Activated CD4-positive, CD25-positive, alpha-beta regulatory T cell treated with anti-CD3 and anti-CD28 coated beads, Interleukin-2, amount 50 U/mL, for 16 hours (primary cell): ENCODE measurements around the gene BEST1.

Experiments
- DNase-seq: peaks from one replicate; pipeline ENCODE4 v3.0.0-alpha.2; 2020; ENCODE audit warnings: low read depth, low spot score

Gene BEST1

GRCh38 chr11:61914471-61915171 lies 35.5 kb upstream of the BEST1 start:
- DNase-seq: no peak

DNA sequence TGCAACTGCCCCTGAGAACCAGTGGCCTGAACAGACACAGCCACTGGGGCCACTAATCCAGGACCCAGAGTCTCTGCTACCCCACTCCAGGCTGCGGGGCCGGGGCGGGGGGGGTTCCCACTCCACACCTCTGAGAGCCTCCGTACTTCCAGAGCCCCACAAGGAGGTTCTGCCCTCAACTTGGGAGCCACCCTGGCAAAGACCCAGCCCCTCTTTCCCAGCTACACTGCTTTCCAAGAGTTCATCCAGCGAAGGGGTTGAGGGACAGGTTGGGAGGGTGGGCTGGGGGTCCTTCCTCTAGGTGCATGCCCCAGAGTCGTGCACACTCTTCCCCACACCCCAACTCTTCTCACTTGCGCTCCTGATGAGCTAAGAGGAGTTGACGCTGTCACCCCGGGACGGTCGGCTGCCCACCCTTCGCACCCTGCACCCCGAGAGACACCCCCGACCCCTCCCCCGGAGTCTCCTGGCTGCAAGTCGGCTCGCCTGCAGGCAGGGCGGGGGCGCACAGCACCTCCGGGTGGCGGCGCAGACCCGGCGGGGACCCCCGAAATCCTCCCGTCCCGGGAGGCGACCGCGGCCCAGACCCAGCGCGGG lies 33.3 kb upstream of the BEST1 start:
- DNase-seq: no peak

DNA sequence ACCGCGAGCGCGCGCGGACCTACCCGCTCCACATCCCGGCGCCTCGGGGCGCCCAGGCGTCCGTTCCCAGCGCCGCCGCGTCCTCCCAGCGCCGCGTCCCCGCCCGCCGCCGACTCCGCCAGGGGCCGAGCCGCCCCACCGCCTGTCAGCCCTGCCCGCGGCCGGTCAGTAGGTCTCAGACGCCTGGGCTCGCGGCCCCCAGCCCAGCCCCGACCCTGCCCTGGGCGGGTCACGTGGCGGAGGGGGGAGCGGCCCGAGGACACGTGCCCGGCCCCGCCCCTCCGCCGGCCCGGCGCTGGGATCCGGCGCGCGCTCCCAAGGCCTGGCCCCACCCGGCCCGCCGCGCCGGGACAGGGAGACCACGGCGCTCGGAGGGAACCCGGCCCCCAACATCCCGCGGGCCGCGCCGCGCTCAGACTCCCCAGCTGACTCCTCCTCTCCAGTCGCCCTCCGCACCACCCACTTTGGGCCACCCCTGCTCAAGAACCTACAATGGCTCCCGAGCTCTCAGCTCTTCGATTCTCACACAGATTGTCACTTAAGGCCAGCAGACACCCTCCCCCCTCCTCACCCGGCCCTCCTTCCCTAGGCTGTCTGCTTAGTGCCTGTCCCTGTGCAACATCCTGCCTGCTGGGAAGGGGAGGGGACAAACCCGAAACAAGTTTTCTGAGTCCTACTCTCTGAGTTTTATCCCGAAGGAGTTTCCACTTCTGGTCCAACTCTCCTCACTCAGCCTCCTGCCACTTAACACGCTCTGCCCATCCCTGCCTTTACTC lies 32.6 kb upstream of the BEST1 start, which contains the start of gene RAB3IL1:
TSS of gene RAB3IL1 (minus strand) at position 233 of the 776 bp plus-strand sequence. CDS start at position 34, 199 bp downstream.
- DNase-seq: no peak

- no peak for DNase-seq
Measured at GRCh38 chr11:61918251-61918937, 31.8 kb upstream of the BEST1 start.

GRCh38 chr11:61918938-61919704 lies 31.0 kb upstream of the BEST1 start:
- no peak for DNase-seq

- no peak for DNase-seq
Measured at GRCh38 chr11:61919705-61920631, 30.2 kb upstream of the BEST1 start.

DNA sequence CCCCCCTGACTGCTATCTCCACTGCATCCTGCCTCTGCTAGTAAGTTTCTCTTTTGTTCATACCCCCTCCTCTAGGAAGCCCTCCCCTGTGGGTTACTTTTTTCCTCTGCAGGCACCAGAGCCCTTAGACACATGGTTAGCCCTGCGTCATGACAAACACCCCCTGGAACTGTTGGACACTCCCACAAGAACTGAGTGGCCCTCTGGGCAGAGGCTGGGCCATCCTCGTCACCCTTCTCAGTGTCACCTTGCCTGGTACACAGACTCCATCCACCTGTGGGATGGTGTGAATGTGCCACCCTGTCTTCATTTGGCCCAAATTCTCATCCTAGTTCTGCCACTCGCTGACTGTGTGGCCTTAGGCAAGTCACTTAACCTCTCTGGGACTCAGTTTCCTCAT lies 28.7 kb upstream of the BEST1 start:
- DNase-seq: no peak

DNA sequence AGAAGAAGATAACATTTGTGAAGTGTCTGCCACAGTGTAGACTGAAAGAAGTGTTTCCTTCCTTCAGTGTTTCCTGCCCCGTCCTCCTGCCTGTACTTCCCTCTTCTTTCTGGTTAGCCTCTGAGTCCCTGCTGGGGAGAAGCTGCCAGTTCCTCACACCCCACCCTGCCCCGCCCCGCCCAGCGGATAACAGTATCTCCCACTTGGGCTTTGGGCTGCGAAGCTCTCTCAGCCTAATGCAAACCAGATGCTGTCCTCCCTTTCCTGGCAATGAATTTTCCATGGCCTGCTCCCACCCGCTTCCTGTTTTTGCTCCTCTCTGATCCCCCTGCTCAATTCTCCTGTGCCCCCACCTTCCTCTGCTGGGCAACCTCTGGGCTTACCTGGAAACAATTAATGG lies 27.6 kb upstream of the BEST1 start:
- no peak for DNase-seq

DNA sequence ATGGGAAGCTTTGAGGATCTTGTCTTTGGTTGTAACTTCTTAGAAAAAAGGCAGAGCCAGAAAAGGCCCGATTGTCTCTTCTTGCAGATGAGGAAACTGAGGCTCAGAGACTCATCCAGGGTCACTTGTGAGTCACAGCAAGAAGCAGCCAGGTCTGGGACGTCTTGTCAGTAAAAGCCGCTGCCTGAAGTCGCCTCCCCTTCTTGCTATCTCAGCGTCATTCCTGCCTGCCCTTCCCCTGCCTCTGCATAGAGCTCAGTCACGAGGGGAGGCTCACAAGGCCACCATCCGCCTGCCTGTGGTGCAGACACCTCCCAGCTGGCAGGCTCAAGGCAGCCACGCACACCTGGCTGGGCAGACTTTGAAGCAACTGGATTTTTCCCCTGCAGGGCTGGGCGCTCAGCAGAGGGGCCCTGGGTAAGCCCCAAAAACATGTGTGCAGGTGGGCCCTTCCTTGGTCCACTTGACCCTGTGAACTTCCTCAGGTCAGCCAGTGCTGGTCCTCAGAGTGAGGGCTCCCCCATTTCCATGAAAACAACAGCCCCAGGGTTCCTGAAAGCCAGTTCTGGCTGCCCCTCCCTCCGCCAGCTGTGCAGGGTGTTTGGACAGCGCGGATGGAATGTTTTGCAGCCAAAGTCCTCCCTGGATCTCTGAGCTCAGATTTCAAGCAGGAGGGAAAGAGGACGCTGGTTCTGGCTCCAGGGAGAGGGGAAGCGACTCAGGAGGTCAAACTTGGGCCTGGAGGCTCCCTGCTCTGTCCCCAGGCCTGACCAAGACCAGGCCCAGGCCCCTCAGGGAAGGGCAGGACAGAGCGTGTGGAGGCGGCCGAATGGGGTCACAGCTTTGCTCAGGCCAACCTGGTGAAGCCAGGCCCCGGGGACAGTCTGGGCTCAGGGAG lies 26.7 kb upstream of the BEST1 start:
- no peak for DNase-seq

DNA sequence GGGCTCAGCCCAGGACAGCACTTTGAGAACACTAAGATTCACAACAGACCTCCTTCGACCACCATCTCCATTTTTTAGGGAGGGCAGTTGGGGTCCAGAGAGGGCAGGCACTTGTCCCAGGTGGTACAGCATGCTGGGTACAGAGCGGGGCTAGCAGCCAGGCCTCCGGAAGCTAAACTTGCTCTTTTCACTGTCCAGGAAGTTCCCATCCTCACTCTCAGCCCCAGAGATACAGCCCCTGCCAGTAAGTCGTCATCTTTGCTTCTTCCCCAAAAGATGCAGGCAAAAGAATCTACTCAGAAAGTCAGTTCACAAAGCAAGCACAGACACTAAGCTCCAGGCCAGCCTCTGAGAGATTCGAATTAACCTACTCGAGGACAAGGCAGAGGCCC lies 26.1 kb upstream of the BEST1 start:
- no peak for DNase-seq

- no peak for DNase-seq
Measured at GRCh38 chr11:61925736-61926135, 24.4 kb upstream of the BEST1 start.

DNA sequence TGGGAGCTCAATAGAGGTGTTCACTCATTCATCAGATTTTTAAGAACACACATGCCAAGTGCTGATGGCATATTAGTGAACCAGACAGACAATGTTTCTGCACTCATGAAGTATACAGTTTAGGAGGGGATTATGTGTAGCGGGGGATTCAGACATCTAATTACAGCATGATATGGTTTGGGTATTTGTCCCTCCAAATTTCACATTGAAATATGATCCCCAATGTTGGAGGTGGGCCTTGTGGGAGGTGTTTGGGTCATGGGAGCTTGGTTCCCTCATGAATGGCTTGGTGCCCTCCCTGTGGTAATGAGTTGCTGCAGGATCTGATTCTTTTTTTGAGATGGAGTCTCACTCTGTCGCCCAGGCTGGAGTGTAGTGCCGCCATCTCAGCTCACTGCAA lies 23.9 kb upstream of the BEST1 start:
- DNase-seq: no peak

GRCh38 chr11:61927501-61927900 lies 22.6 kb upstream of the BEST1 start:
- no peak for DNase-seq

GRCh38 chr11:61928606-61929005 lies 21.5 kb upstream of the BEST1 start:
- DNase-seq: no peak

DNA sequence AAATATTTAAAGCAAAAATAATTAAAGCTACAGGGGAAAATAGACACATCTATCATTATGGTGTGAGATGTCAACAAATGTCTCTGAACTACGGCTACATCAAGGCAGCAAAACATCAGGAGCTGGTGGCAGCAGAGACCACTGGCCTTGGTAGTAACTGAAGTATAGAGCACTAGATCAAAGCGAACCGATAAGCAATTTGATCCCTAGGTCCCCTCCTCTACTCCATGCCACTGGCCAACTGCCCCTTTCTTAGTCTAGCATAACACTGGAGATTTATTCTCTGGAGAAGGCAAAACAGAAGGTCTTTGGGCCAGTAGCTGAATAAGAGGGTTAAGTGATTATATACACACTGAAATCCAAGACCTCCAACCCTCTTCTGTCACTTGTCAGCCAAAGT lies 19.2 kb upstream of the BEST1 start:
- DNase-seq: no peak

GRCh38 chr11:61935861-61936260 lies 14.3 kb upstream of the BEST1 start:
- no peak for DNase-seq

- DNase-seq: no peak
Measured at GRCh38 chr11:61940466-61940865, 9.7 kb upstream of the BEST1 start.

DNA sequence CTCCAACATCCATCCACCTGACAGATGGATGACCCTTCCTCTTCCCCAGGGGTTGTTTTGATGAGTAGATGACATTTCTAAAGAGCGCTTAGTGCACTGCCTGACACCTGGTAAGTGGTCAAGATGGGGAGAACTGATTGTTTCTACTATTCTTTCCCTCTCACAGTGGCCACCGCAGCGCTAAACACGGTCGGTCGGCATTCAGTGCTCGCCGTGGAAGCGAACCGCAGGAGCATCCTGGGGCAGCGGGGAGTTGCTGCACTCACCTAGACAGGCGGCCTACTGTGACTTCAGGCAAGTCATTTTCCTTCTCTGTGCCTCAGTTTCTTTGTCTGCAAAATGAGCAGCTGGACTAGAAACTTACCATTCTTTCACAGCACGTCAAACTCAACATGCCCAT lies 5.0 kb upstream of the BEST1 start:
- DNase-seq: no peak

DNA sequence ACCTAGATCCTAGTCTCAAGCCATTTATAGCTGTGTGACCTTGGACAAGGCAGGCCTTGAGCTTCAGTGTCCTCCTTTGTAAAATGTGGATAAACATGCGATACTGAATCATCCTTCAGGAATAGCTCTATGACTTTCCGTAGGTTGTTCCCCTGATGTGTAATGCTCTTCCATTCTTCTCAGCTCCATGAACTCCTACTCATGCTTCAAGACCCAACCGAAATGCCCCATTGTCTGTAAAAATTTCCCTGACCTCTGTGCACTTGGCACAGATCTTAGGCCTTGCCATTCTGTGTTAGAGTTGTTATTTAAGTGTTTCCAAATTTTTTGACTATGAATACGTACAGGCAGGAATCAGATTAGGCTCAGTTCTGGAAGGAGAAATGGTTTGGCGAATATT lies 3.3 kb upstream of the BEST1 start:
- no peak for DNase-seq
